T-helper 17 cell (primary cell): ENCODE results near the gene SRGAP3. TPM values are rescaled to one million over a fixed set of nuclear protein-coding genes. Genes with fewer than 3 reads are reported as not detected.

ENCODE experiments used
- ATAC-seq: fragments of 150-1000 bp; cut with Tn5 transposase; 2 replicates; pipeline ENCODE4 v1.10.0; 2021; ENCODE audit warnings: mild to moderate bottlenecking, moderate library complexity
- DNase-seq, 3 donors: peaks; one replicate each; pipeline versions ENCODE4 v3.0.0 to v3.0.0-alpha.2; 2020 to 2021
- H3K9me3 ChIP-seq: one replicate; pipeline ENCODE4 v1.7.0; 2013; ENCODE audit warnings: low read length, mild to moderate bottlenecking; ENCODE audit not compliant: control insufficient read depth, poor library complexity, severe bottlenecking
- H3K27ac Mint-ChIP-seq: one replicate; pipeline ENCODE4 v1.8.0; 2022; ENCODE audit warnings: mild to moderate bottlenecking, moderate library complexity, mixed read lengths
- H3K27me3 Mint-ChIP-seq: one replicate; pipeline ENCODE4 v1.8.0; 2022; ENCODE audit warnings: mixed read lengths
- H3K36me3 Mint-ChIP-seq: one replicate; pipeline ENCODE4 v1.8.0; 2022; ENCODE audit warnings: low read depth, mixed read lengths
- H3K4me1 Mint-ChIP-seq: one replicate; pipeline ENCODE4 v1.8.0; 2022; ENCODE audit warnings: mild to moderate bottlenecking, mixed read lengths
- H3K4me3 Mint-ChIP-seq: one replicate; pipeline ENCODE4 v1.8.0; 2022; ENCODE audit warnings: mild to moderate bottlenecking, moderate library complexity, mixed read lengths
- total RNA-seq, 4 donors: library from RNA in 2 of 4; stranded (reverse) in 2 of 4; gene quantifications; one replicate each; pipeline ENCODE4 v1.2.3 and lab custom pipeline; 2022 to 2026

The SRGAP3 gene
- total RNA-seq, 2 donors from 2014 or later, result 1.8 to 2.2 TPM

DNA sequence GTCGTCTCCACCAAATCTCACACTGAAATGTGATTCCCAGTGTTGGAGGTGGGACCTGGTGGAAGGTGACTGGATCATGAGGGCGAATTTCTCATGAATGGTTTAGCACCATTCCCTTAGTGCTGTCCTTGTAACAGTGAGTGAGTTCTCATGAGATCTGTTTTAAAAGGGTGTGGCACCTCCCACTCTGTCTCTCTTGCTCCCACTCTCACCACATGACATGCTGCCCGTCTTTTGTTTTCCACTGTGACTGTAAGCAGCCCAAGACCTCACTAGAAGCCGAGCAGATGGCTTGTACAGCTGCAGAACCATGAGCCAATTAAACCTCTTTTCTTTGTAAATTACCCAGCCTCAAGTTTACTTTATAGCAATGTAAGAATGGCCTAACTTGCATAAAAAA lies 307.3 kb downstream of the SRGAP3 start:
- DNase-seq (no peak), ATAC-seq (no peak)
- Mint-ChIP-seq H3K4me3 (no peak overlapping the region), H3K27ac (no peak overlapping the region), H3K4me1 (peaks cover 10% of the 10 kb centered on the region), H3K36me3 (peaks cover 16% of the 10 kb centered on the region), H3K27me3 (no peaks in the 10 kb centered on the region)
- H3K9me3 ChIP-seq, result no peaks in the 10 kb centered on the region

GRCh38 chr3:8938021-8938420 lies 311.4 kb downstream of the SRGAP3 start:
- Mint-ChIP-seq H3K4me1 (peaks cover 12% of the 10 kb centered on the region), H3K36me3 (peaks cover 20% of the 10 kb centered on the region), H3K4me3 (no peak overlapping the region), H3K27me3 (no peaks in the 10 kb centered on the region), H3K27ac (no peak overlapping the region)
- no peaks in the 10 kb centered on the region for H3K9me3 ChIP-seq
- ATAC-seq, result peak; percentile 50
- no peak for DNase-seq

DNA sequence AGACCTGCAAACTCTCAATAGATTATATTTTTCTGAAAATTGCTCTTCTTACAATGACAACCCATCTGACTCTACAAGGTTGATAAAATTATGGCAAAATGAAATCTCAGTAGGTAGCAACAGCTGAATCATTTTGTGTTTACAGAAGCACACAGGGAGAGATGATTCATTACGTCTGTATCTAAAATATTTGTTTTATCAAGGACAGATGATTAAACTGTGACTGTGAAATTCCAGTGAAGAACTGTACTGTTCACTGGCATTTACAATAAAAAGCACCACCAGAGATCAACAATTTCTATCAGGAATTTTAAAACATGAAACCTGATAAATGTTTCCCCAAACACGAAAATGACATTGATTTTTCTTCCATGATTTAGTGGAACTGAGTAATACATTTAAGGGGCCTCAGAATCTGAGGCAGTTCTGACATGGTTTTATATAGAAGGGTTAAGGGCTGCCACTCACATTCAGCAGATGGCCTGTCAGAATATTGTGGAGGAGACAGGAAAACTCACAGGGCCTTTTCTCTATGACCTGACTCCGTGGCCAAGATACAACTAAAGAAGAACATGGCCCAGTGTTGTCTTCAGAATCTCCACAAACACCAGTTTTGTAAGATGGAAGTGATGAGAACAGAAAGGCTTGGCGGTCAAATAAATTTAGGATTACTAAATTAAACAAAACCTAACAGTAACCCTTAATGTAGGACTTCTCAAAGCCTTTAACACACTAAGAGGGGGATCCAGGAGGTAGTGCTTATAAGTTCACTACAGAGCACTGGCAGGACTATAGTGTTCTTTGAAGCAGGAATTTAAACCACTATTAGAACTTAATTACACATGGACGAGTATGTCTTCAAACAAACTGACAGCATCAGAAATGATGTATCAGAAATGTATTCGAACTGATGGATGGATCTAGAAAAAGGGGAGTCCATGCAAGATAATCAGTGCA lies 312.1 kb downstream of the SRGAP3 start:
- Mint-ChIP-seq H3K4me3 (no peak overlapping the region), H3K27me3 (no peaks in the 10 kb centered on the region), H3K27ac (no peak overlapping the region), H3K4me1 (peaks cover 12% of the 10 kb centered on the region), H3K36me3 (peaks cover 20% of the 10 kb centered on the region)
- DNase-seq, result no peak
- no peak for ATAC-seq
- H3K9me3 ChIP-seq, result no peaks in the 10 kb centered on the region

- no peak for DNase-seq
- no peaks in the 10 kb centered on the region for H3K9me3 ChIP-seq
- Mint-ChIP-seq H3K4me3 (no peak overlapping the region), H3K36me3 (peaks cover 8% of the 10 kb centered on the region), H3K27me3 (no peaks in the 10 kb centered on the region), H3K27ac (no peak overlapping the region), H3K4me1 (peaks cover 2% of the 10 kb centered on the region)
- ATAC-seq, result no peak
Measured at GRCh38 chr3:8932507-8932906, 316.9 kb downstream of the SRGAP3 start.

GRCh38 chr3:8931342-8931741 lies 318.1 kb downstream of the SRGAP3 start:
- DNase-seq (no peak), ATAC-seq (no peak)
- Mint-ChIP-seq H3K27ac (no peak overlapping the region), H3K4me3 (no peak overlapping the region), H3K36me3 (peaks cover 8% of the 10 kb centered on the region), H3K4me1 (peaks cover 2% of the 10 kb centered on the region), H3K27me3 (no peaks in the 10 kb centered on the region)
- no peaks in the 10 kb centered on the region for H3K9me3 ChIP-seq

Other genes starting within 250 kb of the SRGAP3 start
- gene THUMPD3, start 113.4 kb upstream of the SRGAP3 start, total RNA-seq, result 10 to 100 TPM; 36.9 to 50.3 TPM
- 100 to 1,000 TPM; 103 to 105 TPM for gene SETD5, start 148.0 kb upstream of the SRGAP3 start, total RNA-seq